Measurements from ENCODE around the gene SLC6A8.

SLC6A8 gene

DNA sequence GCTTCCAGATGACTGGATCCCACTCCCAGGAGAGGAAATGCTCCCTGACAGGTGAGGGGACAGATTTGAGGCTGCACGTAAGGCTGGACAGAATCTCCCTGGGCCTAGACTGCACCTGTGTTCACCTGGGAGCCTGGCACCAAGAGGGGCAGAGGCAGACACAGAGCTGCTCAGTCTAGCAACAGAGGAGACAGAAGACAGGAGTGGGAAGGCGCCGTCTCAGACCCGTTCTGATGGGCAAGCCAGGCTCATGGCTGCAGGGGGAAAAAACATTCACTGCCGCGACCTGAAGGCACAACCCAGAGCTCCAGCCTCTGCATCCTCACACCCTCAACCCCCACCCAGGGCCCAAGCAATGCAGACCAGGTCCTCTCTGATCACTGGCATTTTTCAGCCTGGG is 19.7 kb downstream of the SLC6A8 start:
- peaks cover 57% of the 10 kb centered on the region for H3K4me1 Mint-ChIP-seq
- H3K9me3 Mint-ChIP-seq = peaks cover 67% of the 10 kb centered on the region
- TF ChIP-seq, protein P1, sequence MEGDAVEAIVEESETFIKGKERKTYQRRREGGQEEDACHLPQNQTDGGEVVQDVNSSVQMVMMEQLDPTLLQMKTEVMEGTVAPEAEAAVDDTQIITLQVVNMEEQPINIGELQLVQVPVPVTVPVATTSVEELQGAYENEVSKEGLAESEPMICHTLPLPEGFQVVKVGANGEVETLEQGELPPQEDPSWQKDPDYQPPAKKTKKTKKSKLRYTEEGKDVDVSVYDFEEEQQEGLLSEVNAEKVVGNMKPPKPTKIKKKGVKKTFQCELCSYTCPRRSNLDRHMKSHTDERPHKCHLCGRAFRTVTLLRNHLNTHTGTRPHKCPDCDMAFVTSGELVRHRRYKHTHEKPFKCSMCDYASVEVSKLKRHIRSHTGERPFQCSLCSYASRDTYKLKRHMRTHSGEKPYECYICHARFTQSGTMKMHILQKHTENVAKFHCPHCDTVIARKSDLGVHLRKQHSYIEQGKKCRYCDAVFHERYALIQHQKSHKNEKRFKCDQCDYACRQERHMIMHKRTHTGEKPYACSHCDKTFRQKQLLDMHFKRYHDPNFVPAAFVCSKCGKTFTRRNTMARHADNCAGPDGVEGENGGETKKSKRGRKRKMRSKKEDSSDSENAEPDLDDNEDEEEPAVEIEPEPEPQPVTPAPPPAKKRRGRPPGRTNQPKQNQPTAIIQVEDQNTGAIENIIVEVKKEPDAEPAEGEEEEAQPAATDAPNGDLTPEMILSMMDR (IDR thresholded peaks at IDR 0.05) = no peak
- no peak for DNase-seq
- H3K27ac Mint-ChIP-seq = no peak overlapping the region
- no peaks in the 10 kb centered on the region for H3K36me3 Mint-ChIP-seq (ENCODE audit: low read depth)
- no peak overlapping the region for H3K4me3 Mint-ChIP-seq
- H3K27me3 Mint-ChIP-seq (ENCODE audit: low read depth, poor library complexity) = no peaks in the 10 kb centered on the region

DNA sequence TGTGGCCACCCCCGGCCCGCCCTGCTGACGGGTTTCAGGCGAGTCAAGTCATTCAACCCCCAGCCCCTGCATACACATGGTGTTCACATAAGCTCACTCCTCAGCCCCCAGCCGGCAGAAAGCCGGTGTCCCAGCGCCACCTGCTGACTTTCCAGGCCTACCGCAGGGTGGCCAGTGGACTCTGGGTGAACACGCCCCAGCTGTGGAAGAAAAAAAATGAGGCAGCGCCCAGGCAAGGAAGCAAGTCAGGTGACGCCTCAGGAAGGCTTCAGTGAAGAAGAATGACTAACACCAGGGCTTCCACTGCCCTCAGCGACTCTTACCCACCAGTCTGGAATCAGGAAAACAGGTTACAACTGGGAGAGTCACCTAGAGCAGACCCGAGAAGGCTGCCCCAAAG is 20.7 kb downstream of the SLC6A8 start:
- H3K4me3 Mint-ChIP-seq = no peak overlapping the region
- H3K9me3 Mint-ChIP-seq = peaks cover 69% of the 10 kb centered on the region
- TF ChIP-seq, protein P1 (IDR thresholded peaks at IDR 0.05) = peak; percentile 54
- H3K36me3 Mint-ChIP-seq (ENCODE audit: low read depth) = peaks cover 4% of the 10 kb centered on the region
- peaks cover 2% of the 10 kb centered on the region for H3K27me3 Mint-ChIP-seq (ENCODE audit: low read depth, poor library complexity)
- H3K27ac Mint-ChIP-seq = no peak overlapping the region
- peak; percentile 70 for DNase-seq
- peaks cover 57% of the 10 kb centered on the region for H3K4me1 Mint-ChIP-seq

DNA sequence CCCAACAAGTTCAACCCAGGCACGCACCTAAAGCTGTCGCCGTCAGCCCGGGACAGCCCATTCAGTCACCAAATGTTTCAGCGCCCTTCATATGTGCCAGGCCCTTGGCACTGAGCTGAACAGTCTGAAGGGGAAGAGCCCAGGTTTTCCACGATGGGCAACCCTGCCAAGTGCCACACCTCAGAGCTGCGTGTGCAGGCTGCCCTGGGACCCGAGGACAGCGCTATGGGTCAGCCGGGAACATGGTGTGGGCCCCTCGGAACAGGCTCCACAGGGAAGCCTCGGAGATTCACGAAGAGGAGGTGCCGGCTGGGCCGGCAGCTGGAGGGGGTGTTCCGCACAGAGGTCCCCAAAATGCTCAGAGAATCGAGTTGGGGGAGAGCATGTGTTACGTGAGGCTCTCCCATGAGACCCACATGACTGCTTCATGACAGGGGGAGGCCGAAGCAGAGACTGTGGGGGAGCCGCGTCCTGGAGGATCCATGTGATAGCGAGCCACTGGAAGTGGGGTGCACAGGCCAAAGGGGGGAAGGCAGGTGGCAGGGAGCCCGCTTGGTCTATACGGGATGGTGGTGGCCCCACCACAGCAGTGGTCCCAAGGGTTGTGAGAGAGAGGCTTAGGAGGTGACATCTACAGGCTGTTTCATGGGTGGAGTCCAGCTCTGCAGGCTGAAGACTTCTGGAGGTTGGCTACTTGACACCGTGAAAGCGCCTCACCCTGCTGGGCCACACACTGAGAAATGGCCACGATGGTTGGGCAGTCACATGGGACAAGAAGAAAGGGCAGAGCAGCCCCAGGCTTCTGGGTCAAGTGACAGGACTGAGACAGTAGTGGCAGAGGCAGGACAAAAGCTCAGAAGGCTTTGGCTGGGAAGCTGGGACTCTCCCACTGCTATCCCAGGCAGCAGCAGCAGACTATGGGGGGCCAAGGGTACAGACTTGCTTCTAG is 22.3 kb downstream of the SLC6A8 start:
- TF ChIP-seq, protein P1 (IDR thresholded peaks at IDR 0.05) = no peak
- no peak for DNase-seq
- peaks cover 67% of the 10 kb centered on the region for H3K9me3 Mint-ChIP-seq
- peaks cover 14% of the 10 kb centered on the region for H3K36me3 Mint-ChIP-seq (ENCODE audit: low read depth)
- H3K4me3 Mint-ChIP-seq = no peak overlapping the region
- H3K27me3 Mint-ChIP-seq (ENCODE audit: low read depth, poor library complexity) = peaks cover 2% of the 10 kb centered on the region
- H3K4me1 Mint-ChIP-seq = peaks cover 51% of the 10 kb centered on the region
- no peak overlapping the region for H3K27ac Mint-ChIP-seq

DNA sequence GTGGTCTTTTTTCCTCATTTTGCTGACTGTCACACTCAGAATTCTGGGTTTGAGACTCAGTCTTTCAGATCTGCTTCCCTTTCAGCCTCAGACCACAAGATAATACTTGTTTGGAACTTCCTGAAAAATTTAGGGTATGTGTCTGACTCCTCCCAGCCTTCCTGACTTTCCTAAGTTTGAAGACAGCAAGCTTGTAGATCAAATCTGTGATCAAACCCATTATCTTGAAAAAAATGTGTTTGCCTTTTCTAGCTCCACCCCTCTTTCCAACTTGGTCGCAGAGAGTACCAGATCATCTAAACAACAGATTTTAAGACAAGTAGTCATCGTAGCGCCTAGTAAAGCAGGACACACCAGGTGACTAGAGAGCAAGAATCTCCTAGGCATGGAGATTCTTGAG is 26.5 kb downstream of the SLC6A8 start:
- H3K36me3 Mint-ChIP-seq (ENCODE audit: low read depth) = peaks cover 38% of the 10 kb centered on the region
- TF ChIP-seq, protein P1 (IDR thresholded peaks at IDR 0.05) = no peak
- no peak overlapping the region for H3K27ac Mint-ChIP-seq
- H3K4me3 Mint-ChIP-seq = no peak overlapping the region
- H3K27me3 Mint-ChIP-seq (ENCODE audit: low read depth, poor library complexity) = peaks cover 2% of the 10 kb centered on the region
- DNase-seq = no peak
- H3K9me3 Mint-ChIP-seq = peaks cover 62% of the 10 kb centered on the region
- peaks cover 19% of the 10 kb centered on the region for H3K4me1 Mint-ChIP-seq

DNA sequence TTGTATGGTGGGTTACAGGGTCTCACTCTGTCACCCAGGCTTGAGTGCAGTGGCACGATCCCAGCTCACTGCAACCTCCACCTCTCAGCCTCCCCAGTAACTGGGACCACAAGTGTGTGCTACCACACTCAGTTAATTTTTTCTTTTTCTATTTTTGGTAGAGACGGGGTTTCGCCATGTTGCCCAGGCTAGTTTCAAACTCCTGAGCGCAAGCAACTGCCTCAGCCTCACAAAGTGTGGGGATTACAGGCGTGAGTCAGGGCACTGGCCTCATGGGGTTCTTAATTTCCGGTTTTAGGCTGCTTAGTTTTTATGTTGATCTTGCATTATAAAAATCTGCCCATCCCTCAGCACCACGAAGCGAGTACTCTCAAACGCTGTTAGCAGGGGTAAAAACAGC is 29.7 kb downstream of the SLC6A8 start:
- TF ChIP-seq, protein P1 (IDR thresholded peaks at IDR 0.05) = no peak
- Mint-ChIP-seq H3K27ac (no peak overlapping the region), H3K9me3 (peaks cover 61% of the 10 kb centered on the region), H3K36me3 (ENCODE audit: low read depth) (peaks cover 55% of the 10 kb centered on the region), H3K4me3 (no peak overlapping the region), H3K27me3 (ENCODE audit: low read depth, poor library complexity) (peaks cover 2% of the 10 kb centered on the region), H3K4me1 (peaks cover 7% of the 10 kb centered on the region)
- DNase-seq = no peak

DNA sequence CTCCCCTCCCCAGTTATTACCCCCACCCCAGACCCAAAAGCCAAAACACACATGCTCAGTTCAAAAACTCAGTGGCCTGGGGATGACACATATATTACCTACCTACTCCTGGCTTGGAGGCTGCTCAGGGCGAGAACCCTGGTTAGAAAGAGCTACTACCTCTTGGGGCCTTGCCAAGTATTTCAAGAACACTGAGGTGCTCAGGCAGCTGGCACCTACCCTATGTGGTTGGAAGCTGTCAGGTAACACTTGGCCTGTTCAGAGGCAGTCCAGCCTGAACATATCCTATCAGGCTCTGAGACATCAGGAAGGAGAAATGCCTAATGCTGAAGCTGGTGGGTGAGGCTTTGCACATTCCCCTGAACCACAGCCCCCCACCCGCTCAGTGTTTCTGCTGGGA is 31.5 kb downstream of the SLC6A8 start:
- peaks cover 60% of the 10 kb centered on the region for H3K9me3 Mint-ChIP-seq
- no peaks in the 10 kb centered on the region for H3K27me3 Mint-ChIP-seq (ENCODE audit: low read depth, poor library complexity)
- peaks cover 12% of the 10 kb centered on the region for H3K4me1 Mint-ChIP-seq
- no peak for DNase-seq
- TF ChIP-seq, protein P1 (IDR thresholded peaks at IDR 0.05) = no peak
- H3K27ac Mint-ChIP-seq = no peak overlapping the region
- H3K4me3 Mint-ChIP-seq = no peak overlapping the region
- peaks cover 44% of the 10 kb centered on the region for H3K36me3 Mint-ChIP-seq (ENCODE audit: low read depth)

All from nephron progenitor cell (in vitro differentiated cells).